Vagina (tissue), 2 donors: ENCODE data around the gene ATR.

Experiments used
- CTCF ChIP-seq, 3 experiments: fragments of 450-650 bp in 2 of 3; fragments of 200-600 bp in 1 of 3; sonication (generic) in 1 of 3; IDR thresholded peaks; one replicate each; pipeline ENCODE4 v1.5.1; 2017 to 2019; ENCODE audit warnings: antibody characterized with exemption in 3 of 3, mild to moderate bottlenecking in 2 of 3, moderate library complexity in 2 of 3
- POLR2A ChIP-seq, 2 donors: fragments of 450-650 bp; IDR thresholded peaks; one replicate each; pipeline ENCODE4 v1.6.1; 2017; ENCODE audit warnings: antibody characterized with exemption in 2 of 2, mild to moderate bottlenecking in 2 of 2, moderate library complexity in 2 of 2
- POLR2AphosphoS5 ChIP-seq, 2 donors: sonication (generic); formaldehyde crosslinking; IDR thresholded peaks; one replicate each; pipeline ENCODE4 v1.9.0; 2017; ENCODE audit warnings: antibody characterized with exemption in 2 of 2, mild to moderate bottlenecking in 2 of 2, low read depth in 1 of 2; ENCODE audit not compliant: insufficient read depth in 1 of 2

- TF ChIP-seq CTCF (IDR thresholded peaks at IDR 0.05) (no peak), POLR2A (IDR thresholded peaks at IDR 0.05) (no peak), POLR2AphosphoS5 (IDR thresholded peaks at IDR 0.05; ENCODE audit: insufficient read depth in 1 of 2, low read depth in 1 of 2) (no peak)
These were observed 24.8 kb downstream of the ATR start for GRCh38 chr3:142553741-142554140.
